ENCODE results near the gene MTMR3. TPM values are rescaled to one million over a fixed set of nuclear protein-coding genes. Genes with fewer than 3 reads are reported as not detected.

Gene MTMR3
- total and polyA plus RNA-seq, 2 of the 8 experiments (the other 6 are each of a cell fraction or from before 2014, with no cell fraction given): 16.9 to 18.5 TPM

- no peak overlapping the region for H3K14ac ChIP-seq (ENCODE audit: insufficient read length)
- H3K4me1 ChIP-seq (replicated peaks in 1 of 4; ENCODE audit: control insufficient read depth in 3 of 4, insufficient read depth in 4 of 4, low read length in 3 of 4): no peaks in the 10 kb centered on the region
- no peak overlapping the region for H3K4me2 ChIP-seq (ENCODE audit: insufficient read depth in 1 of 2, low read depth in 2 of 2, low read length in 2 of 2)
- no peak overlapping the region for H2BK5ac ChIP-seq (ENCODE audit: low read depth, low read length)
- ChIA-PET CTCF (ENCODE audit: partially characterized antibody) (no interaction called here), POLR2A (ENCODE audit: partially characterized antibody) (no interaction called here)
- no peak overlapping the region for H2BK12ac ChIP-seq (ENCODE audit: low read depth, low read length)
- no peak overlapping the region for H3K27ac ChIP-seq (ENCODE audit: low read depth, low read length)
- H3K9me3 ChIP-seq (ENCODE audit: insufficient read depth in 2 of 2, low read depth in 1 of 2, low read length in 1 of 2): no peaks in the 10 kb centered on the region
- FAIRE-seq (no peak), DNase-seq (ENCODE audit: low read depth in 1 of 2, low spot score in 2 of 2) (no peak)
- TF ChIP-seq CEBPB (IDR thresholded peaks at IDR 0.05; ENCODE audit: low read depth, low read length) (peak; percentile 14; the same call in 1 of the 2 replicates), ZNF274 (IDR thresholded peaks at IDR 0.05; ENCODE audit: borderline replicate concordance, extremely low read depth, low read length) (no peak), FOSL1 (IDR thresholded peaks at IDR 0.05; ENCODE audit: insufficient read depth, low read depth, low read length) (no peak), CBX5 (IDR thresholded peaks at IDR 0.05; ENCODE audit: low read depth, low read length) (no peak), TBP (IDR thresholded peaks at IDR 0.05; ENCODE audit: low read depth, low read length) (no peak)
- H4K20me1 ChIP-seq (replicated peaks in 1 of 2; ENCODE audit: control insufficient read depth in 1 of 2, insufficient read depth in 2 of 2, low read length in 2 of 2): peaks cover 0 to 1% of the 10 kb centered on the region in 2 experiments
- H3K23ac ChIP-seq (ENCODE audit: insufficient read length): no peak overlapping the region
- peaks cover 0 to 3% (median 1%) of the 10 kb centered on the region in 4 experiments; a peak in 2 of 8 replicates for H3K36me3 ChIP-seq (ENCODE audit: control insufficient read depth in 2 of 4, insufficient read depth in 4 of 4, low read length in 3 of 4)
- 90% methylated on average over 7 of the region's 7 CpGs; no CpG with 5 or more reads in 1 of the 2 experiments for WGBS, 2 experiments (ENCODE audit: extremely low coverage in 1 of 2, insufficient coverage in 1 of 2, insufficient read length in 1 of 2, insufficient replicate concordance in 2 of 2, low coverage in 1 of 2, low lambda C conversion rate in 2 of 2, missing lambda C conversion rate in 1 of 2)
- no peaks in the 10 kb centered on the region for H3K27me3 ChIP-seq (replicated peaks in 1 of 4; ENCODE audit: control insufficient read depth in 3 of 4, extremely low read depth in 1 of 4, insufficient read depth in 3 of 4, low read length in 3 of 4)
- no peak overlapping the region for H2BK120ac ChIP-seq (replicated peaks; ENCODE audit: low read depth, low read length)
- no peaks in the 10 kb centered on the region for H3K23me2 ChIP-seq (ENCODE audit: low read depth, low read length)
- H2AK5ac ChIP-seq (ENCODE audit: low read depth, low read length): no peak overlapping the region
- no peak overlapping the region for H4K91ac ChIP-seq (replicated peaks; ENCODE audit: insufficient read length, low read length)
- no peaks in the 10 kb centered on the region for H3K79me1 ChIP-seq (ENCODE audit: low read depth, low read length)
- no peaks in the 10 kb centered on the region for H3K79me2 ChIP-seq (ENCODE audit: control insufficient read depth in 1 of 2, insufficient read depth in 2 of 2, low read length in 2 of 2)
- no peak overlapping the region for H3K56ac ChIP-seq (replicated peaks; ENCODE audit: insufficient read length, low read depth, low read length)
- no peak overlapping the region for H3K4me3 ChIP-seq (ENCODE audit: extremely low read depth in 1 of 4, insufficient read depth in 2 of 4, low read depth in 3 of 4, low read length in 4 of 4)
- H3K4ac ChIP-seq (replicated peaks; ENCODE audit: insufficient read length, low read depth, low read length): no peak overlapping the region
- no peak overlapping the region for H3K18ac ChIP-seq (ENCODE audit: extremely low read depth, low read length)
- H2AFZ ChIP-seq (ENCODE audit: low read length): no peak overlapping the region
- H4K5ac ChIP-seq (ENCODE audit: insufficient read length, low read depth, low read length): no peak overlapping the region
- H3K9ac ChIP-seq (replicated peaks in 1 of 4; ENCODE audit: extremely low read depth in 1 of 4, low read depth in 3 of 4, low read length in 3 of 4): no peak overlapping the region
- H4K8ac ChIP-seq (ENCODE audit: extremely low read depth, insufficient read depth, low read length): no peak overlapping the region; the same call in 1 of the 2 replicates
- H2BK20ac ChIP-seq (ENCODE audit: low read length): no peak overlapping the region
- no peak overlapping the region for H2BK15ac ChIP-seq (ENCODE audit: low read length)
Observed at GRCh38 chr22:29975494-29975893, 92.5 kb downstream of the MTMR3 start.
